ENCODE data around the gene ITPRID2.

The ITPRID2 gene

DNA sequence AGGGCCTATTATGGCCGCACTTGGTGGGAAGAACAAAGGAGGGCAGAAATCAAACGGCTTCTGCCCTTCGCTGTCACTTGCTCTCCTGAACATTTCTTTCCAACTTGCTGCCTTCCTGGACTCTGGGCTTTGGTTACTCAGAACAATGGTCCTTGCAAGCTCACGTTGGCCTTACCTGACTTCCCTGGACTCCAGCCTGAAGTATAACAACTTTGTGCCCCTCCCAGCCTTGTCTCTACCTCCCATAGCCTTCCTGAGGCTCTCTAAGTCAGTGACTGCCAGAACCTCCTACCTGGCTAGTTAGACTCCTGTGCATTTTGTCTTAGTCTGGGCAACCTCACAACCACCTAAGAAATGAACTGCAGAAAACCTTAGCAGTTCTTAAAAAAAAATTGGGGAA lies 30.2 kb upstream of the ITPRID2 start:
- H3K9me3 Mint-ChIP-seq = no peaks in the 10 kb centered on the region
- no peak for DNase-seq
- no peaks in the 10 kb centered on the region for H3K4me1 Mint-ChIP-seq (ENCODE audit: low read depth)
- no peak overlapping the region for H3K27ac Mint-ChIP-seq
- H3K27me3 Mint-ChIP-seq = no peaks in the 10 kb centered on the region
- no peaks in the 10 kb centered on the region for H3K36me3 Mint-ChIP-seq (ENCODE audit: low read depth)
- H3K4me3 Mint-ChIP-seq = no peak overlapping the region

DNA sequence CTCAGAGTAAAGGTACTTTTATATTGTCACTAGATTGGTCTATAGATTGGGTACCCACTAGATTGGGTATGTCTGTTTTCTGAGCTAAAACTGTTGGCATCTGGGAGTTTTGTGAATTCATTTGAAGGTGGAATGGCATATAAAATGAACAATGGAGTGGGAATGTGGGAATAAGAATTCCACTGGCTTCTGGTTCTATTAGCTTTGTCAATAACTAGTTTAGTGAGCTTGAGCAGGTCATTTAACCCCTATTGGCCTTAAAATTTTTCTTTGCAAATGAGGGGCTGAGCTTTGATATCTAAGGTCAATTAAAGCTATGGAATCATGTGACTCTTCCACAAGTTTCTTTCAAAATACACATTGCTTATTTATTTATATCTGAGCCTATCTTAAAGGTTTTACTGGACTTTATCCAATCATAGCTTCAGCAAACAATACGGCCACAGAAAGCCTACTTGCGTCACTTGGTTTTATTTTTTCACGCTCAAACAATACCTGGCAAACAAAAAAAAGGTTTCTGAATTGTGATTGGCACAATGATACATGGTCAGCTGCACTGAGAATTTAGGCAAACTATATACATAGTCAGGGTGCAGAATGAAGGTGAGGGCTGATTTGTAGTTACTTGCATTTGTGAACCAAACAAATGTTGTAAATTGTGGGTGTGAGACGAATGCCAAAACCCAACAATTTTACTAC lies 28.8 kb upstream of the ITPRID2 start:
- Mint-ChIP-seq H3K27me3 (peaks cover 2% of the 10 kb centered on the region), H3K36me3 (ENCODE audit: low read depth) (no peaks in the 10 kb centered on the region), H3K4me1 (ENCODE audit: low read depth) (no peaks in the 10 kb centered on the region), H3K4me3 (no peak overlapping the region), H3K27ac (no peak overlapping the region), H3K9me3 (no peaks in the 10 kb centered on the region)
- no peak for DNase-seq

DNA sequence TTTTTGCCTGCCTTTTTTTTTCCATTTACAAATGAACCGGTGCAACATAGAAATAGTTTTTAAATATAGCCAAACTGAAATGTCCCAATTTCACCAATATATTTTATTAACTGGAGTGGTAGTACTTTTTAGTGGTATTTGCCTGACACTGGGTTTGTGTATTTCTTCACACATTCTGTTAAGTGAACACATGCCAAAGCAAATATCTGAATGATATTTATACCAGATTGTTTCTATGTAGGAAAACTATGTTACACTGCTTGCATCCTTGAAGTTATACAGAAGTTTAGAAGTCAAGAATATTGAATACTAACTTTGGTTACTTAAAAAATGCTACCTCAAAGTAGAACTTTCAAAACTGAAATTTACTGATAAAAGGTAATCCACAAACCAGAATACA lies 19.4 kb upstream of the ITPRID2 start:
- no peak overlapping the region for H3K27ac Mint-ChIP-seq
- DNase-seq = no peak
- no peaks in the 10 kb centered on the region for H3K9me3 Mint-ChIP-seq
- H3K4me3 Mint-ChIP-seq = no peak overlapping the region
- H3K36me3 Mint-ChIP-seq (ENCODE audit: low read depth) = no peaks in the 10 kb centered on the region
- H3K4me1 Mint-ChIP-seq (ENCODE audit: low read depth) = no peaks in the 10 kb centered on the region
- H3K27me3 Mint-ChIP-seq = peaks cover 2% of the 10 kb centered on the region

DNA sequence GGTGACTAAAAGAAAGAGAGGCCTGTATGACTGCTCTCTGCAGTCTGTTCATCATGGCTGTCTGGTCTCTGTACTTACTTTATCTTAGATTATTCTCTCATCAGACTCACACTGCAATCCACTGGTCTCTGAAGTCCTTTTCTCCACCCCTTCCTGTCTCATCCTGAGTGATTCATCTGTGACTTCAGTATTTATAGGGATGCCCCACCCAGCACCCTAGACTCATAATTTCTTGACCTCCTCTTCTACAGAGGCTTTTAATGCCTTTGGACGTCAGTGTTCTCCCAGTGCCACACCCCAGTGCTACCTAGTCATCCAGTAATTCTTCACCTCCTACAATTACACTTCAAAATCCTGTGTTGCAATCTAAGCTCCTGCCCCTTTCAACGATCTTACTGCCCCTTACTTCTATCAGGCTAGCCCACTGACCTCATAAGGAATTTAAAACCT lies 14.9 kb upstream of the ITPRID2 start:
- no peaks in the 10 kb centered on the region for H3K9me3 Mint-ChIP-seq
- no peaks in the 10 kb centered on the region for H3K4me1 Mint-ChIP-seq (ENCODE audit: low read depth)
- DNase-seq = no peak
- H3K36me3 Mint-ChIP-seq (ENCODE audit: low read depth) = no peaks in the 10 kb centered on the region
- H3K27ac Mint-ChIP-seq = no peak overlapping the region
- no peak overlapping the region for H3K4me3 Mint-ChIP-seq
- H3K27me3 Mint-ChIP-seq = peaks cover 5% of the 10 kb centered on the region

DNA sequence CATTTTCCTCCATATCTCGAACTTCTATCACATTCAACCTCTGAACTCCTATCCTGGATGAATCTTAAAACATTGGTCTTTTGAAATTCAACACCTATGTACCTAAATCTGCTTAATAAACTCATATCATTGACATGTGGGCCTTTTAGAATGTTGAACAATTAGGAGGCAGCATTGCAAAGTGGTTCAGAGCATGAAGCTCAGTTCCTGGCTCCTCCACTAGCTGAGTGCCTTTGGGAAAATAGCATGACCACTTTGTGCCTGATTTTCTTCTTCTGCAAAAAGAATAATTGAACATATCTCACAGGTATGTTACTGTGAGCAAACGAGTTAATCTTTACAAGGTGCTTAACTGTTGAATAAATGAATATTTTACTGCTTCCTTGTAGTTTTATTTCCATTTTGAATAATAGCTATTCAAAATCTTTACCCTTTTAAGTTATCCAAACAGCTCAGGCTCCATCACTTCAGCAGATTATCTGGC lies 14.3 kb upstream of the ITPRID2 start:
- Mint-ChIP-seq H3K27ac (no peak overlapping the region), H3K36me3 (ENCODE audit: low read depth) (no peaks in the 10 kb centered on the region), H3K4me3 (no peak overlapping the region), H3K4me1 (ENCODE audit: low read depth) (no peaks in the 10 kb centered on the region), H3K9me3 (no peaks in the 10 kb centered on the region), H3K27me3 (peaks cover 8% of the 10 kb centered on the region)
- no peak for DNase-seq

DNA sequence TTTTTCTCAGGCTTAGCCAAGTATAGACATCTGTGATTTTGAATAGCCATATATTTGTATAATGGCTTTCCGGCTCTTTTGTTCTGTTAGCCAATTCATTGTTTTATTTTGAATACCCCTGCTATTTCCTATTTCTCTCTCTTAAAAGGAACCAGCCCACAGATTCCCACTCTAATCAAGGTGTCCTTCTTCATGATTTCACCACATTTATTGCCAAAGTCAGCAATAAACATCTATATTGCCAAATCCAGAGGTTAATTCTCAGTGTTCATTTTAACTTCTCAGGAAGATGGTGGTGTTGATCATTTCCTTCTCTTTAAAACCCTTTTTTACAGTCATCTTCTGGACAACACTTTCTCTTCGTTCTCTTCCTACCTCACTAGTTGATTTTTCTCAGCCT lies 13.1 kb upstream of the ITPRID2 start:
- Mint-ChIP-seq H3K27me3 (peaks cover 12% of the 10 kb centered on the region), H3K4me1 (ENCODE audit: low read depth) (no peaks in the 10 kb centered on the region)

DNA sequence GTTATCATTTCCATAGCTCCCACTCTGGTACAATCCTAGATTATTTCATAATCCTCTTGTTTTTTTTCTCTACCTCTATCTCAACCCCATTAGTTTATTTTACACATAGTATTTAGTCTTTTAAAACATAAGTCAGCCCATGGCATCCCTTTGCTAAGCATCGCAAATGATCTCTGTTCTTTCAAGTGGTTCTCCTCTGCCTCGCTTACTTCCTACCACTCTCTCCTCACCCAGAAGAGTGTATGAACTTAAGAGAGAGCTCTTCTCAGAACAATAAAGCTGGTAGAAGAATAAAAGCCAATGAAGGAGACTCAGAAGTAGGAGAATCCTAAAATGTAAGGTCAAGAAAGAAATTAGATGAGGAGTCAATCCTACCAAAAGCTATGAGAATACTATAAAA lies 12.2 kb upstream of the ITPRID2 start:
- DNase-seq = no peak
- Mint-ChIP-seq H3K4me3 (no peak overlapping the region), H3K9me3 (no peaks in the 10 kb centered on the region), H3K27me3 (peaks cover 12% of the 10 kb centered on the region), H3K27ac (no peak overlapping the region), H3K4me1 (ENCODE audit: low read depth) (no peaks in the 10 kb centered on the region), H3K36me3 (ENCODE audit: low read depth) (no peaks in the 10 kb centered on the region)

More for the DNA sequence above, 13.1 kb upstream of the ITPRID2 start:
- no peaks in the 10 kb centered on the region for H3K36me3 Mint-ChIP-seq (ENCODE audit: low read depth)
- no peaks in the 10 kb centered on the region for H3K9me3 Mint-ChIP-seq
- DNase-seq = no peak
- H3K4me3 Mint-ChIP-seq = no peak overlapping the region
- H3K27ac Mint-ChIP-seq = no peak overlapping the region

DNA sequence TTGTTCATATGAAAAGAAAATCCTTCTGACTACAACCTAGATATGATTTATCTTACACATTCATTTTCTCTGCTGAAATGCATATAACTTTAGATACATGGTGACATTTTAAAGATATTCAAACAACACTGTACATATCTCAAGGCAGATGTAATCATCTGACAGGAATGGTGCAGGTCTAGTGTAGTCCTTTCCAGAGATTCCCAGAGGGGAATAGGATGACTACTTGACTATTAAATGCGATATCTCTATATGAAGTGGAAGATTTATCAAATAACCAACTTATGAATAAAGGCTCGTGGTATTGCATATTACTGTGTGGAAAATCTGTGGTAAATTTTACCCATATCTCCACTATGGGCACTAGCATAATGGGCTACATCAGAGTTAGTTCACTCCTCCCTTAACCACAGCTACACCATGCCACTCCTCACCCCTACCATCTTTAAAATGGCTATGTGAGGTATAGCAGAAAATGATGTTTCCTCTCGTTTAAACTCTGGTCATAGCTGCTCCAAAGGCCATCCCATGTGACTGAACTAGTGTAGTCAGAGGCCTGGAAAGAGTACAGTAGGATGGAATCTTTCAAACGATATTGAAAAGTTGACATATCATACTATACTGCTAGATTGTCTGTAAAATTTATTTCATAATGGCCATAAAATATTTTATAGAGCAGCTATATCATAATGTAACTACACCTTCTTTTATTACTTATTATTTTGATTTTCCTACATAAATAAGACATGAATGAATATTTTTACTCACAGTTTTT lies 9.1 kb upstream of the ITPRID2 start:
- H3K27me3 Mint-ChIP-seq = peaks cover 32% of the 10 kb centered on the region

DNA sequence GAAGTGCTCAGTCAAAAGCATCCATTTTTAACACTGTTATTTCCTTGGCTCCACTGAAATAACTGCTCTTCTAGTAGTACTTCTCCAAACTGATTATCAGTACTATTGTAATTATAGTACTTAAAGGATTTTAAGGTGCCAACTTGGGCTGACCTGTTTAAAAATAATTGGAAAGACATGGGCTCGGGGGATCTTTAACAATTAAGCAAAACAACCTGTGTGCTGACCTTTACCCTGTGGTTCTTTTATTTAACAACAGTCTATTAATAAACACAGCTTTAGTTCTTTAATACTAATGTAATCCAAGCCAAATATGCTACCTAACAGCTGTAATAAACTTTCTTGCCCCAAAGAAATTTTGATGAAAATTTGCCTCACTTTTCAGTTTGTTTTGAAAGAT lies 6.9 kb upstream of the ITPRID2 start:
- Mint-ChIP-seq H3K9me3 (no peaks in the 10 kb centered on the region), H3K27me3 (peaks cover 36% of the 10 kb centered on the region), H3K27ac (no peak overlapping the region)

More for the DNA sequence above, 9.1 kb upstream of the ITPRID2 start:
- H3K4me3 Mint-ChIP-seq = no peak overlapping the region
- no peaks in the 10 kb centered on the region for H3K36me3 Mint-ChIP-seq (ENCODE audit: low read depth)
- no peaks in the 10 kb centered on the region for H3K9me3 Mint-ChIP-seq
- DNase-seq = no peak
- no peak overlapping the region for H3K27ac Mint-ChIP-seq
- no peaks in the 10 kb centered on the region for H3K4me1 Mint-ChIP-seq (ENCODE audit: low read depth)

DNA sequence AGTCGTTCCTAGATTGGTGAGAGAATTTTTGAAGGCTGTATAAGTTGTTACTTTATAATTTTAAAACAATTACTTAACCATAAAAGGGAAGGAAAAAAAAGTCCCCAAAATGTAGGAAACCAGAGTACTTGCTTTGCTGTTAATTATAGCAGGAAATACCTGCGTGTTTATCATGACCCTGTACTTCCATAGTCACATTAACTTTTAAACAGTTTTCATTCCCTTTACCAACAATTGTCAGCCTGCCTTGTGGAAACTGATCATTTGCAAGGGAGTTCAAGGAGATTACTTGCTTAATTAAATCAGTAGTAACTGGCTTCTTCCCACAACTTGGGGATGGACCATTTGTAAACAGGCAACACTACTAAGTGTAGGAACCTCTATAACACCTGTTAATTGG lies 6.4 kb upstream of the ITPRID2 start:
- Mint-ChIP-seq H3K4me1 (ENCODE audit: low read depth) (no peaks in the 10 kb centered on the region), H3K4me3 (no peak overlapping the region), H3K27me3 (peaks cover 40% of the 10 kb centered on the region)

More for the DNA sequence above, 6.9 kb upstream of the ITPRID2 start:
- Mint-ChIP-seq H3K36me3 (ENCODE audit: low read depth) (no peaks in the 10 kb centered on the region), H3K4me1 (ENCODE audit: low read depth) (no peaks in the 10 kb centered on the region), H3K4me3 (no peak overlapping the region)
- no peak for DNase-seq

DNA sequence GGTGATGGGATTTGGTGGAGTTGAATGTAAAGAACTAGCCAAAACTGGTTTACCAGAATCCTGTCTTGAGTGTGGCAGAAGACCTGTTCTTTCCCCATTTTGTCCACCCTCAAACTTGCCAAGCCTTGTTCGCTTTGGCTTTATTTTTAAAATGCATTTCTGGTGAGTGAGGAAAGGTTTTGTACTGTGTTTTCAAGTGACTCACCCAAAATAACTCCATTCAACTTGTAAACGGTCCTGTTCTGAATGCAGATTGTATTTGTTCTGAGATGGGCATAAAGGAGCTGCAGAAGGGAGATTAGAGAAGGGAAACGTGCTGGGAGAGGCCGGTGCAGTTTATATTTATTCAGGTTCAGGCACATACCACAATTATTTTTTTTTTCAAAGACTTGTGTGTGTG lies 5.3 kb upstream of the ITPRID2 start:
- peaks cover 2% of the 10 kb centered on the region for H3K4me1 Mint-ChIP-seq (ENCODE audit: low read depth)
- no peak overlapping the region for H3K4me3 Mint-ChIP-seq
- H3K9me3 Mint-ChIP-seq = no peaks in the 10 kb centered on the region

More for the DNA sequence above, 6.4 kb upstream of the ITPRID2 start:
- DNase-seq = no peak
- Mint-ChIP-seq H3K9me3 (no peaks in the 10 kb centered on the region), H3K27ac (no peak overlapping the region), H3K36me3 (ENCODE audit: low read depth) (no peaks in the 10 kb centered on the region)

DNA sequence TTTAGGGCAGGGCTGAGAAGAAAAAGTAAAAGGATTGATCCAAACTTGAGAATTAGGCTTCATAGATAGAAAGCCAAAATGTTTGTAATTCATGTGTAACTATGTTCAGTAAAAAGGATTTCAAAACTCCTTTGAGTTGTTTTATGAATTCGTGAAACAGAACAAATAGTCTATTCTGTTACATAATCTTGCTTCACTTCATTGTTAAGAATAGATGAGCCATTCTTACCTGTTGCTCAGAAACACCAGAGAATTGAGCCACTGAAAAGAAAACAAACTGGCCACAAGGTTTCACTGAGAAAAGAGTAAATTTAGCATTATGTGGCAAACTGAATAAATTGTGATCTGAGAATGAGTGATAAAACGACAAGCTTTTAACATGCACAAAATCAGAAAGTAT lies 4.5 kb upstream of the ITPRID2 start:
- no peak for DNase-seq
- H3K36me3 Mint-ChIP-seq (ENCODE audit: low read depth) = peaks cover 1% of the 10 kb centered on the region
- H3K4me3 Mint-ChIP-seq = no peak overlapping the region
- peaks cover 4% of the 10 kb centered on the region for H3K4me1 Mint-ChIP-seq (ENCODE audit: low read depth)
- peaks cover 41% of the 10 kb centered on the region for H3K27me3 Mint-ChIP-seq
- no peak overlapping the region for H3K27ac Mint-ChIP-seq
- no peaks in the 10 kb centered on the region for H3K9me3 Mint-ChIP-seq

More for the DNA sequence above, 5.3 kb upstream of the ITPRID2 start:
- Mint-ChIP-seq H3K27me3 (peaks cover 48% of the 10 kb centered on the region), H3K27ac (no peak overlapping the region), H3K36me3 (ENCODE audit: low read depth) (no peaks in the 10 kb centered on the region)
- no peak for DNase-seq

DNA sequence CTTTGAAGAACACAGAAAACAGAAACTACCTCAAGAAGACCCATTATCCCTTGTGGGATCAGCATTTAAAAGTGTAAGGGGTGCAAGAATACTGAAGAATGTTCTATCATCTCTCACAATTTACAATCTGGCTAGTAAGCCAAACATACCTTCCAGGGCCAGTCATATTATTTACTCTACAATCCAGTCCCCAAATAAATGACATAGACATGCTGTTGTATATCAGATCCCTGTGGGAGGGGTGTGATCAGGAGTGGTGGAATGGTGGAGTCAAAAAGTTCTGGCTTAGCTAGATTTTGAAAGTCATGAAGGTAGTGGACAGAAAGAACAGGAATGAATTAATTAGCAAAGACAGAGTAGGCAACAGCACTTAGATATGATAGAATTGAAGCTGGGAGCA lies 1.8 kb upstream of the ITPRID2 start:
- Mint-ChIP-seq H3K4me3 (no peak overlapping the region), H3K9me3 (no peaks in the 10 kb centered on the region), H3K36me3 (ENCODE audit: low read depth) (peaks cover 26% of the 10 kb centered on the region), H3K27me3 (peaks cover 37% of the 10 kb centered on the region), H3K4me1 (ENCODE audit: low read depth) (peaks cover 24% of the 10 kb centered on the region), H3K27ac (no peak overlapping the region)
- DNase-seq = no peak

DNA sequence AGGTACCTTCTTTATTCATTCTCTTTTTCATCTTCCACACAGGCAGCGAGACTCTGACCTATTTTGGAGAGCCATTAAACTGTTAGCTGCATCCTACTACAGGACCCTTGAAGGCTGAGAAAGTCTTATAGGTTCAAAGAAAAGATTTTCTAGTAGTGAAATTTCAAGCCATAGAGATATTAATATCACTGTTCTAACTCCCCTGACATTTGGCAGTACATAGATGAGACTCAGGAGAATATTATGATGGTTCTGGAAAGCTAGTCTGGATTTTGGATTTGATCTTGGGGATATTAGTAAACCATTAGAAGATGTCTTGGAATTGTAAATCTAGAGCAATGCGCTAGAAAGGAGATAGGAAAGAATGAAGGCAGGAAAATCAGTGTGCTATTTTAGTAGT lies 1.3 kb upstream of the ITPRID2 start:
- no peak overlapping the region for H3K27ac Mint-ChIP-seq
- H3K4me1 Mint-ChIP-seq (ENCODE audit: low read depth) = peaks cover 24% of the 10 kb centered on the region
- peaks cover 35% of the 10 kb centered on the region for H3K27me3 Mint-ChIP-seq
- peaks cover 26% of the 10 kb centered on the region for H3K36me3 Mint-ChIP-seq (ENCODE audit: low read depth)
- DNase-seq = no peak
- H3K4me3 Mint-ChIP-seq = no peak overlapping the region
- H3K9me3 Mint-ChIP-seq = no peaks in the 10 kb centered on the region

Measured in activated T-cell treated with anti-CD3 and anti-CD28 coated beads, Interleukin-2, amount 50 U/mL, for 24 hours (primary cell).